H4 (cell line): Measurements from ENCODE around the gene NRROS. TPM values are rescaled to one million over a fixed set of nuclear protein-coding genes. Genes with fewer than 3 reads are reported as not detected.
A peak's percentile ranks its signal among the peaks of the same experiment; 100 is the strongest.
"Not testable (repeated sequence)": the region's sequence is repeated elsewhere in the genome, so short reads cannot be mapped to it uniquely, and the experiment has no call there.

ENCODE experiments used
- DNase-seq: peaks from one replicate; pipeline ENCODE4 v3.0.0-alpha.2; 2015; ENCODE audit warnings: low spot score
- total RNA-seq: library from RNA; depleted of rRNA; stranded (reverse); fragments of >200 nt; shearing (Covaris generic); gene quantifications from 2 replicates; pipeline ENCODE4 v1.2.3, GENCODE V29; 2014; rRNA removed

The NRROS gene
- 0.02 TPM in 1 of 2 replicates, not detected in the other for total RNA-seq

- no peak for DNase-seq
Observed at GRCh38 chr3:196639483-196640296, at the start of gene NRROS. TSS of gene NRROS (plus strand) at chr3:196639694. CDS start at chr3:196654540, 14,846 bp downstream.

- DNase-seq = no peak
Observed at GRCh38 chr3:196590279-196590678, 49.2 kb upstream of the NRROS start.

- DNase-seq = no peak
Observed at GRCh38 chr3:196596355-196596754, 43.1 kb upstream of the NRROS start.

GRCh38 chr3:196597971-196598733 is 41.3 kb upstream of the NRROS start:
- DNase-seq = not testable (repeated sequence)

GRCh38 chr3:196599734-196600128 is 39.8 kb upstream of the NRROS start:
- DNase-seq = no peak

- no peak for DNase-seq
Observed at GRCh38 chr3:196600359-196600758, 39.1 kb upstream of the NRROS start.

- DNase-seq = no peak
Observed at GRCh38 chr3:196602673-196603072, 36.8 kb upstream of the NRROS start.

GRCh38 chr3:196603683-196604082 is 35.8 kb upstream of the NRROS start:
- no peak for DNase-seq

- DNase-seq = no peak
Observed at GRCh38 chr3:196604548-196604947, 34.9 kb upstream of the NRROS start.

- no peak for DNase-seq
Observed at GRCh38 chr3:196608693-196609092, 30.8 kb upstream of the NRROS start.

- DNase-seq = peak; percentile 80
Observed at GRCh38 chr3:196609343-196609775, 30.1 kb upstream of the NRROS start.

GRCh38 chr3:196609805-196610515 is 29.5 kb upstream of the NRROS start:
- DNase-seq = no peak

GRCh38 chr3:196611761-196612483 is 27.6 kb upstream of the NRROS start:
- no peak for DNase-seq

GRCh38 chr3:196615234-196615633 is 24.3 kb upstream of the NRROS start:
- DNase-seq = not testable (repeated sequence)

- no peak for DNase-seq
Observed at GRCh38 chr3:196617256-196617655, 22.2 kb upstream of the NRROS start.

- no peak for DNase-seq
Observed at GRCh38 chr3:196619223-196619622, 20.3 kb upstream of the NRROS start.

- DNase-seq = not testable (repeated sequence)
Observed at GRCh38 chr3:196619627-196620026, 19.9 kb upstream of the NRROS start.

- DNase-seq = no peak
Observed at GRCh38 chr3:196620161-196620604, 19.3 kb upstream of the NRROS start.

- no peak for DNase-seq
Observed at GRCh38 chr3:196620684-196621083, 18.8 kb upstream of the NRROS start.

GRCh38 chr3:196621611-196622010 is 17.9 kb upstream of the NRROS start:
- no peak for DNase-seq

- DNase-seq = no peak
Observed at GRCh38 chr3:196624067-196624790, 15.3 kb upstream of the NRROS start.
